ENCODE results near the gene C1orf159.
"Not testable (repeated sequence)": the region's sequence is repeated elsewhere in the genome, so short reads cannot be mapped to it uniquely, and the experiment has no call there.

The C1orf159 gene

GRCh38 chr1:1082239-1082775 lies 33.6 kb downstream of the C1orf159 start:
- no peak for TF ChIP-seq CTCF (IDR thresholded peaks at IDR 0.05; ENCODE audit: insufficient read depth, low read depth, low read length, missing control alignments)
- no peak for DNase-seq (ENCODE audit: low read depth)
- H3K4me3 ChIP-seq (ENCODE audit: low read length), result no peak overlapping the region

- no peak for TF ChIP-seq CTCF (IDR thresholded peaks at IDR 0.05; ENCODE audit: insufficient read depth, low read depth, low read length, missing control alignments)
- no peak overlapping the region for H3K4me3 ChIP-seq (ENCODE audit: low read length)
- no peak for DNase-seq (ENCODE audit: low read depth)
Observed at GRCh38 chr1:1081311-1082238, 34.3 kb downstream of the C1orf159 start.

- H3K4me3 ChIP-seq (ENCODE audit: low read length), result no peak overlapping the region
- TF ChIP-seq CTCF (IDR thresholded peaks at IDR 0.05; ENCODE audit: insufficient read depth, low read depth, low read length, missing control alignments), result no peak
- no peak for DNase-seq (ENCODE audit: low read depth)
Observed at GRCh38 chr1:1080951-1081310, 35.0 kb downstream of the C1orf159 start.

- no peak overlapping the region for H3K4me3 ChIP-seq (ENCODE audit: low read length)
- no peak for TF ChIP-seq CTCF (IDR thresholded peaks at IDR 0.05; ENCODE audit: insufficient read depth, low read depth, low read length, missing control alignments)
- DNase-seq (ENCODE audit: low read depth), result peak; percentile 41
Observed at GRCh38 chr1:1080122-1080757, 35.6 kb downstream of the C1orf159 start.

GRCh38 chr1:1079408-1080121 lies 36.3 kb downstream of the C1orf159 start:
- no peak for TF ChIP-seq CTCF (IDR thresholded peaks at IDR 0.05; ENCODE audit: insufficient read depth, low read depth, low read length, missing control alignments)
- H3K4me3 ChIP-seq (ENCODE audit: low read length), result peak overlapping the region; percentile 15
- peak; percentile 84 for DNase-seq (ENCODE audit: low read depth)

GRCh38 chr1:1077396-1077795 lies 38.5 kb downstream of the C1orf159 start:
- H3K4me3 ChIP-seq (ENCODE audit: low read length); DNase-seq (ENCODE audit: low read depth): not testable (repeated sequence)

Data from epithelial cell of esophagus (primary cell).